Ovary (tissue), 3 donors: ENCODE measurements around the gene ATP6V1F.

Experiments used
- EP300 ChIP-seq: sonication (generic); formaldehyde crosslinking; IDR thresholded peaks from one replicate; pipeline ENCODE4 v1.6.1; 2017; ENCODE audit warnings: antibody characterized with exemption
- POLR2A ChIP-seq: fragments of 450-650 bp; IDR thresholded peaks from one replicate; pipeline ENCODE4 v1.6.1; 2017; ENCODE audit warnings: antibody characterized with exemption, mild to moderate bottlenecking, moderate library complexity
- TF ChIP-seq, protein P1 (sequence below), 3 donors: fragments of 450-650 bp in 2 of 3; fragments of 200-600 bp in 1 of 3; IDR thresholded peaks; one replicate each; pipeline versions ENCODE4 v1.5.1 to v1.8.0; 2016 to 2022; ENCODE audit warnings: antibody characterized with exemption in 3 of 3, mild to moderate bottlenecking in 1 of 3
- donor health status: DM: no; HTN: no; CAD: no.

DNA sequence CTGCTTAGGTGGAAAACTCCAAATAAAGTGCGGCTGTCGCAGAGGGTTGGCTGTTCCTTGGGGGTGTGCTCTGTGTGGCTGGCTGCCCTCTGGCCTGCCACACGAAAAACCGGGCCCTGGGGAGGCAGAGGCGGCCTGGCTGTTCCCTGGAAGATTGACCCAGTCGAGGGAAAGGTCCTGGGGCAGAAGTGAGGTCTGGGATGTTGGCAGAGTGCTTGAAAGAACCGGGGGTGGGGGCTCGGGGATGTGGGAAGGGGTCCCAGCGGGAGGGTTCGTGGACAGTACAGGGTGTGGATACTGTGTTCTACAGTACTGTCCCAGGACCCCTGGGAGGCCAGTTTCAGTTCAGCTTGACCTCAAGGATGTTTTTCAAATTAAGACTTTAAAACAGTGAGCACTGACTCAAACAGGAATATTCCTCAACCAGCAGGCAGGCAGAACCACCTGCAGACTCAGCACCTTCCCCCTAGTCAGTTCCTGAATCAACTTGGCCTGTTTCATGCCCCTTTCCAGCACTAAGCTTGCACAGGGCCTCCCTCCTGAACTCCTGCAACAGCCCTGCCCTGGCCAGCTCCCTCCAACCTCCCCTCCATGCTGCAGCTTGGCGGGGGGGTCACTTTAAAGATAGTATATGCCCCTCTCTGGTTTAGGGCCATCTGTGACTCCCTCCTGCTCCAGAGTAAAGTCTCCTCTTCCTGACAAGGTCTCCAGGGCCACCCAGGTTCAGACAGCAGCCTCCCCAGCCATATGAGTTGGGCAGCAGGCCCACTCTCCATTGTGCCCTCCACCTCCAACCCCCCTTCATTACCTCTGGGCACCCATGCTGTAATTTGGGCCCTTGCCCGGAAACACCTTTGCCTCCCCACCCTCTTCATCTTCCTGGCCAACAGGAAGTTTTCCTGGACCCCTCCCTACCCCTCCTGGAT is 3.2 kb upstream of the ATP6V1F start:
- TF ChIP-seq, protein P1, sequence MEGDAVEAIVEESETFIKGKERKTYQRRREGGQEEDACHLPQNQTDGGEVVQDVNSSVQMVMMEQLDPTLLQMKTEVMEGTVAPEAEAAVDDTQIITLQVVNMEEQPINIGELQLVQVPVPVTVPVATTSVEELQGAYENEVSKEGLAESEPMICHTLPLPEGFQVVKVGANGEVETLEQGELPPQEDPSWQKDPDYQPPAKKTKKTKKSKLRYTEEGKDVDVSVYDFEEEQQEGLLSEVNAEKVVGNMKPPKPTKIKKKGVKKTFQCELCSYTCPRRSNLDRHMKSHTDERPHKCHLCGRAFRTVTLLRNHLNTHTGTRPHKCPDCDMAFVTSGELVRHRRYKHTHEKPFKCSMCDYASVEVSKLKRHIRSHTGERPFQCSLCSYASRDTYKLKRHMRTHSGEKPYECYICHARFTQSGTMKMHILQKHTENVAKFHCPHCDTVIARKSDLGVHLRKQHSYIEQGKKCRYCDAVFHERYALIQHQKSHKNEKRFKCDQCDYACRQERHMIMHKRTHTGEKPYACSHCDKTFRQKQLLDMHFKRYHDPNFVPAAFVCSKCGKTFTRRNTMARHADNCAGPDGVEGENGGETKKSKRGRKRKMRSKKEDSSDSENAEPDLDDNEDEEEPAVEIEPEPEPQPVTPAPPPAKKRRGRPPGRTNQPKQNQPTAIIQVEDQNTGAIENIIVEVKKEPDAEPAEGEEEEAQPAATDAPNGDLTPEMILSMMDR (IDR thresholded peaks at IDR 0.05): no peak
- no peak for TF ChIP-seq POLR2A
- TF ChIP-seq EP300: no peak
